Naive thymus-derived CD4-positive, alpha-beta T cell (primary cell): ENCODE results near the gene PRR16. TPM values are rescaled to one million over a fixed set of nuclear protein-coding genes. Genes with fewer than 3 reads are reported as not detected.

Experiments
- ATAC-seq: fragments of 150-1000 bp; cut with Tn5 transposase; 2 replicates; pipeline ENCODE4 v1.10.0; 2021; ENCODE audit warnings: mild to moderate bottlenecking, moderate library complexity
- CTCF ChIA-PET: fragments of 350-600 bp; sonication (Branson Sonifier 250); formaldehyde crosslinking; loops from one replicate; lab custom pipeline; 2021; ENCODE audit warnings: antibody characterized with exemption; lab: Charles Lee
- POLR2A ChIA-PET: fragments of 350-600 bp; sonication (Branson Sonifier 250); formaldehyde crosslinking; loops from one replicate; lab custom pipeline; 2021; ENCODE audit warnings: antibody characterized with exemption, inconsistent platforms; lab: Charles Lee
- DNase-seq, 9 donors: peaks; one replicate each; pipeline versions ENCODE4 v3.0.0 to v3.0.0-alpha.2; 2020 to 2022; ENCODE audit warnings: mixed read lengths in 1 of 9
- H3K27ac ChIP-seq: one replicate; pipeline ENCODE4 v1.7.0; 2013; ENCODE audit warnings: mild to moderate bottlenecking, low read depth, low read length, moderate library complexity
- H3K27me3 ChIP-seq, 2 donors: one replicate each; pipeline ENCODE4 v1.7.0; 2013; ENCODE audit warnings: low read length in 2 of 2, mild to moderate bottlenecking in 2 of 2, moderate library complexity in 2 of 2; ENCODE audit not compliant: control insufficient read depth in 2 of 2, insufficient read depth in 2 of 2
- H3K36me3 ChIP-seq, 3 experiments: 1 replicate in 2 of 3; 2 replicates in 1 of 3; pipeline ENCODE4 v1.7.0; 2013; ENCODE audit warnings: low read length in 3 of 3, mild to moderate bottlenecking in 3 of 3, moderate library complexity in 1 of 3; ENCODE audit not compliant: insufficient read depth in 3 of 3, control insufficient read depth in 2 of 3
- H3K4me1 ChIP-seq, 2 donors: one replicate each; pipeline ENCODE4 v1.7.0; 2013; ENCODE audit warnings: low read length in 2 of 2, mild to moderate bottlenecking in 2 of 2, moderate library complexity in 1 of 2; ENCODE audit not compliant: control insufficient read depth in 2 of 2, insufficient read depth in 2 of 2
- H3K4me3 ChIP-seq: 2 replicates; pipeline ENCODE4 v1.7.0; 2013; ENCODE audit warnings: mild to moderate bottlenecking, low read length
- H3K9me3 ChIP-seq, 3 experiments: 1 replicate in 2 of 3; 2 replicates in 1 of 3; pipeline ENCODE4 v1.7.0; 2013; ENCODE audit warnings: low read length in 3 of 3; ENCODE audit not compliant: control insufficient read depth in 2 of 3
- H3K27ac Mint-ChIP-seq, 9 donors: one replicate each; pipeline ENCODE4 v1.8.0; 2020 to 2022; ENCODE audit warnings: mixed read lengths in 9 of 9, mild to moderate bottlenecking in 8 of 9, moderate library complexity in 5 of 9, inconsistent platforms in 2 of 9
- H3K27me3 Mint-ChIP-seq, 5 donors: one replicate each; pipeline ENCODE4 v1.8.0; 2021 to 2022; ENCODE audit warnings: mixed read lengths in 5 of 5, mild to moderate bottlenecking in 1 of 5
- H3K36me3 Mint-ChIP-seq, 5 donors: one replicate each; pipeline ENCODE4 v1.8.0; 2020 to 2022; ENCODE audit warnings: mixed read lengths in 5 of 5, mild to moderate bottlenecking in 3 of 5, inconsistent platforms in 1 of 5
- H3K4me1 Mint-ChIP-seq, 7 donors: one replicate each; pipeline ENCODE4 v1.8.0; 2020 to 2022; ENCODE audit warnings: mixed read lengths in 7 of 7, mild to moderate bottlenecking in 3 of 7, inconsistent platforms in 1 of 7
- H3K4me3 Mint-ChIP-seq, 10 donors: one replicate each; pipeline ENCODE4 v1.8.0; 2020 to 2022; ENCODE audit warnings: mild to moderate bottlenecking in 10 of 10, mixed read lengths in 10 of 10, moderate library complexity in 6 of 10, inconsistent platforms in 2 of 10
- H3K9me3 Mint-ChIP-seq, 11 donors: one replicate each; pipeline ENCODE4 v1.8.0; 2020 to 2022; ENCODE audit warnings: mixed read lengths in 11 of 11, mild to moderate bottlenecking in 4 of 11, inconsistent platforms in 1 of 11, moderate library complexity in 1 of 11
- intact Hi-C, 2 donors: fragments of 100-400 bp; cut with micrococcal nuclease; formaldehyde crosslinking; loops; one replicate each; pipeline ENCODE4 v1.15.1; 2023
- polyA plus RNA-seq, 2 donors: library from polyadenylated mRNA; unstranded; fragments of 300-500 nt; fragmentation: Illumina TruSeq; gene quantifications; one replicate each; pipeline ENCODE4 v1.2.3, GENCODE V29; 2021
- total RNA-seq, 6 experiments: library from RNA in 5 of 6; stranded (reverse) in 5 of 6; gene quantifications; 1 replicate in 5 of 6; 2 replicates in 1 of 6; pipeline ENCODE4 v1.2.3 and lab custom pipeline; 2021 to 2026

The PRR16 gene
- total and polyA plus RNA-seq, 7 experiments from 2014 or later = not detected

DNA sequence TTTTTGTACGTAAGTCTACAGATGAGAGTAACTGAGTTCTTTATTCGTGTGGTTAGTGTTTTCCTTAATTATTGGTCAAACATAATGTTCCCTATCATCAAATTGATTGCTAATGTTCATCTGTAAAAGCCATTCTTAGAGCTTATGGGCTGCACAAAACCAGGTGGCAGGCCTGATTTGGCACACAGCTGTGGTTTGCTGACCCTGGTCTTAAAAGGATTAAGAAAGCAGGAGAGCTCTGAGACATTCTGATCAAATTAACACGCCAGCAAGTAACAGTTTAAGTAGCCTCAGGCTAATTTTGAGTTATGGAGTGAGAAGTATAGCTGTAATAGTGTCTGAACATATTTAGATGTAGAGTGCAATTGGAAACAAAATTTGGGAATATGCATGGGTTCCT, 63.2 kb downstream of the PRR16 start:
- ATAC-seq (no peak), DNase-seq (no peak)
- CTCF ChIA-PET = no interaction called here
- intact Hi-C loops = no loop called here
- H3K27me3 Mint-ChIP-seq = no peaks in the 10 kb centered on the region
- no peak overlapping the region for H3K4me3 ChIP-seq
- no peaks in the 10 kb centered on the region for H3K36me3 ChIP-seq
- no peak overlapping the region for H3K27ac ChIP-seq
- H3K36me3 Mint-ChIP-seq = no peaks in the 10 kb centered on the region
- H3K9me3 Mint-ChIP-seq = peaks cover 0 to 6% (median 0%) of the 10 kb centered on the region in 11 donors
- POLR2A ChIA-PET = no interaction called here
- no peaks in the 10 kb centered on the region for H3K4me1 ChIP-seq
- H3K4me3 Mint-ChIP-seq = no peak overlapping the region
- no peaks in the 10 kb centered on the region for H3K27me3 ChIP-seq
- no peaks in the 10 kb centered on the region for H3K9me3 ChIP-seq
- H3K27ac Mint-ChIP-seq = no peak overlapping the region
- no peaks in the 10 kb centered on the region for H3K4me1 Mint-ChIP-seq

DNA sequence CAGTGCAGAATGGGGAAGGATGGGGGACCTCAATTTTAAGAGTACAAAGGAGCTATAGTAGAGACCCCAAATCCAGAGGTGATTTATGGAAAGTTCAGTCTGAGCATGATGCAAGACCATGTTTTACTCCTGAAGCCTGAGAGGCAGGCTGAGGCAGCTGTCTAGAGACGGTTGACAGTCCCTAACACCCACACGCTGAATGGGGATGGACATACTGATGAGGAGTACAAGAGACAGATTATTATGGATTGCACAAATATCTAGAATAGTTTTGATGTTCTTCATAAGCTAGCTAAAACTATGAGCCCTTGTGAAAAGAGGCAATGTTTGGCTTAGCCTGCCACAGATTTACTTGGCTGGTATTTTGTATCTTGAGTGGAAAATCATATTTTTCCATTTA, 64.5 kb downstream of the PRR16 start:
- intact Hi-C loops = no loop called here
- CTCF ChIA-PET = no interaction called here
- DNase-seq (no peak), ATAC-seq (no peak)
- no peaks in the 10 kb centered on the region for H3K27me3 ChIP-seq
- Mint-ChIP-seq H3K4me3 (no peak overlapping the region), H3K27ac (no peak overlapping the region), H3K9me3 (peaks cover 0 to 6% (median 0%) of the 10 kb centered on the region in 11 donors), H3K36me3 (no peaks in the 10 kb centered on the region), H3K4me1 (no peaks in the 10 kb centered on the region), H3K27me3 (no peaks in the 10 kb centered on the region)
- H3K36me3 ChIP-seq = no peaks in the 10 kb centered on the region
- H3K9me3 ChIP-seq = no peaks in the 10 kb centered on the region
- no peak overlapping the region for H3K4me3 ChIP-seq
- no peak overlapping the region for H3K27ac ChIP-seq
- POLR2A ChIA-PET = no interaction called here
- H3K4me1 ChIP-seq = no peaks in the 10 kb centered on the region

DNA sequence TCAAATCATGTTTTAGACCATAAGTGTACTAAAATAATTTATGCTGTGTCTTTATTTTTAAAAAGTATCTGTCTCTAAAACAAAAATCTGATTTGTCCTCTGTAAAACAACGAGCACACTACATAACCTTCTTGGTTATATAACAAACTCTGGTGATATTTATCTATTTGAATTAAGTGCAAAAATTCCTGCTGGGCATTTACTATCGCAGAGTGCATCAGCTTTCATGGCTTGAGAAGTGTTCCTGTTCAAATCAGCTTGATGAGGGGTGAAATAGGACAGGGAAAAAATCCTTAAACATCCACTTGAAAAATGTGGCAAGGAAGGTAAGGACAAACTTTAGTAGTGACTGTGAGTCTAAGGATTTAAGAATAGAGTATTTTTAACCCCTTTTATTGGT, 65.3 kb downstream of the PRR16 start:
- POLR2A ChIA-PET = no interaction called here
- no peaks in the 10 kb centered on the region for H3K4me1 ChIP-seq
- H3K27me3 Mint-ChIP-seq = no peaks in the 10 kb centered on the region
- CTCF ChIA-PET = no interaction called here
- H3K36me3 ChIP-seq = no peaks in the 10 kb centered on the region
- DNase-seq (no peak), ATAC-seq (no peak)
- peaks cover 0 to 6% (median 0%) of the 10 kb centered on the region in 11 donors for H3K9me3 Mint-ChIP-seq
- H3K27ac ChIP-seq = no peak overlapping the region
- H3K27ac Mint-ChIP-seq = no peak overlapping the region
- H3K4me1 Mint-ChIP-seq = no peaks in the 10 kb centered on the region
- H3K36me3 Mint-ChIP-seq = no peaks in the 10 kb centered on the region
- no peaks in the 10 kb centered on the region for H3K27me3 ChIP-seq
- H3K4me3 ChIP-seq = no peak overlapping the region
- no peak overlapping the region for H3K4me3 Mint-ChIP-seq
- no peaks in the 10 kb centered on the region for H3K9me3 ChIP-seq
- intact Hi-C loops = no loop called here

DNA sequence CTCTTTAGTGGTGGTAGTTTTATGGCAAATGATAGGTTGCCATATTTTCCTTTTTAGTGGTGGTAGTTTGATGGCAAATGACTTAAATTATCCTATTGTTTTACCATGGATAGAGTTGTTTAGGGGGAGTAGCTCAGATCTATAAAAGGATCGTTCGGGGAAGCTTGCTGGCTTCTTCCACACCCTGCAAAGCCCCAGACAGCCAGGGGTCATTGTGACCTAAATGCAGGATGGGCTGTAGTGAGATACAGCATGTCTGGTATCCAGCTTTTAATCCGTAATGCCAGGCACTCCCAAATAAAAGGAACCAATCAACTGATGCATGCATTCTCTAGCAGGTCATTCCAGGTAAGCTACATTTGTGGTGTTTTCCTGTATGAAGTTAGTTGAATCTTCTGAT, 67.1 kb downstream of the PRR16 start:
- H3K36me3 Mint-ChIP-seq = no peaks in the 10 kb centered on the region
- no peaks in the 10 kb centered on the region for H3K27me3 Mint-ChIP-seq
- H3K9me3 ChIP-seq = no peaks in the 10 kb centered on the region
- intact Hi-C loops = no loop called here
- no peaks in the 10 kb centered on the region for H3K27me3 ChIP-seq
- no peaks in the 10 kb centered on the region for H3K36me3 ChIP-seq
- no peak overlapping the region for H3K27ac ChIP-seq
- ChIA-PET CTCF (no interaction called here), POLR2A (no interaction called here)
- H3K27ac Mint-ChIP-seq = no peak overlapping the region
- H3K4me1 ChIP-seq = no peaks in the 10 kb centered on the region
- no peak overlapping the region for H3K4me3 Mint-ChIP-seq
- no peaks in the 10 kb centered on the region for H3K4me1 Mint-ChIP-seq
- no peak overlapping the region for H3K4me3 ChIP-seq
- H3K9me3 Mint-ChIP-seq = peaks cover 0 to 6% (median 0%) of the 10 kb centered on the region in 11 donors
- ATAC-seq (no peak), DNase-seq (no peak)

DNA sequence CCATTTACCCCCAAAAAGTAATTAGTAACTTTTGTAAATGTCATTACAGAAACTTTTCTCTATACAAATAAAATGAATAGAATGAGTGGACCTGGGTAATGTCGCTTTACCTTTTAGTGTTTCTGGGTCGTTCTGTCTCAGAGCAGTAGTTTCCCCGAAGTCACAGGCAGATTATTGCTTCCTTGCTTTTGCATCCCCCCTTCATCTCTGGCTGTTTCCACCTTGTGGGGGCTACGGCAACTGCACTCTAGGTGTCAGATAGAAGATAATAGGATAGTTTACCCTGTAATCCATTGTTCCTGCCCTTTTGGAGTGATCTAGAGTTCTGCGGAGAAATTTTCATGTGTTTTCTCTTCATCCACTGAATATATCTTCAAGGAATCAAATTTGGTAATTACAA, 68.7 kb downstream of the PRR16 start:
- no peaks in the 10 kb centered on the region for H3K27me3 Mint-ChIP-seq
- no peak for ATAC-seq

DNA sequence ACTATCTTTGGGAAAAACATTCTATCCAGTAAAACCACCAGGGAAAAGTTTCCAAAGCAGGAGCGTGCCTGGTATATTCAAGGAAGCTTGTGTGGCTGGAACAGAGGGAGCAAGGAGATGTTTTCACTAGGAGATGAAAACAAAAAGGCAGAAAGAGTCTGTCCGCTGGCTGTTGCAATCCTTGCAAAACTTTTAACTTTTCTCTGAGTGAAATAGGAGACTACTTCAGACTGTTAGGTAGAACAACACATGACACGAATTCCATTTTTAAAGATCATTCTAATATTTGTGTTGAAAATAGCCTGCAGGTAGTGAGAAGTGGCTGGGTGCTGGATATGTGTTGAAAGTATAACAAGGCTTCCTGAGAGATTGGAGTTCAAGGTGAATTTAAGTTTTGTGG, 69.5 kb downstream of the PRR16 start:
- CTCF ChIA-PET = no interaction called here
- no peak overlapping the region for H3K4me3 ChIP-seq
- Mint-ChIP-seq H3K9me3 (peaks cover 0 to 4% (median 0%) of the 10 kb centered on the region in 11 donors), H3K4me3 (no peak overlapping the region), H3K4me1 (no peaks in the 10 kb centered on the region), H3K36me3 (no peaks in the 10 kb centered on the region), H3K27me3 (no peaks in the 10 kb centered on the region), H3K27ac (no peak overlapping the region)
- no peaks in the 10 kb centered on the region for H3K36me3 ChIP-seq
- no peak overlapping the region for H3K27ac ChIP-seq
- POLR2A ChIA-PET = no interaction called here
- DNase-seq (no peak), ATAC-seq (no peak)
- intact Hi-C loops = no loop called here
- H3K27me3 ChIP-seq = no peaks in the 10 kb centered on the region
- no peaks in the 10 kb centered on the region for H3K4me1 ChIP-seq
- H3K9me3 ChIP-seq = no peaks in the 10 kb centered on the region

More for the DNA sequence above, 68.7 kb downstream of the PRR16 start:
- Histone ChIP-seq H3K9me3 (no peaks in the 10 kb centered on the region), H3K4me3 (no peak overlapping the region), H3K27me3 (no peaks in the 10 kb centered on the region), H3K4me1 (no peaks in the 10 kb centered on the region), H3K27ac (no peak overlapping the region), H3K36me3 (no peaks in the 10 kb centered on the region)
- H3K36me3 Mint-ChIP-seq = no peaks in the 10 kb centered on the region
- no peak overlapping the region for H3K27ac Mint-ChIP-seq
- no peak overlapping the region for H3K4me3 Mint-ChIP-seq
- no peak for DNase-seq
- intact Hi-C loops = no loop called here
- ChIA-PET POLR2A (no interaction called here), CTCF (no interaction called here)
- H3K4me1 Mint-ChIP-seq = no peaks in the 10 kb centered on the region
- H3K9me3 Mint-ChIP-seq = peaks cover 0 to 6% (median 0%) of the 10 kb centered on the region in 11 donors

DNA sequence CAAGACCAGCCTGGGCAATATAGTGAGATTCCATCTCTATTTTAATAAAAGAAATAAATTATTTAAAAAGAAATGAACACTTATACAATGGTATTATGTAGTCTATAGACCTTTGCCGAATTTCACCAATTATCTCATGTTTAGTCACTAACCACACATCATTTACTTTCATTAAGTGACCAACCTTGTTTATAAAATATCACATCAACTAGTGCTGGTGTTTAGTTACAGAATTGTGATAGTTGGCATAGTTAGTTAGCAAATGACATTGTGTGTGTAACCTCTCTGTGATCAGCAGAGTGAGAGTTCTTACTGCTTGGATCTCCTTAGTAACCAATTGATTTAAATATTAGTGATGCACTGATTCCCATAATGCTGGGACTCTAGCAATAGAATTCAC, 71.8 kb downstream of the PRR16 start:
- H3K9me3 ChIP-seq = no peaks in the 10 kb centered on the region
- intact Hi-C loops = no loop called here
- Mint-ChIP-seq H3K36me3 (no peaks in the 10 kb centered on the region), H3K9me3 (peaks cover 0 to 4% (median 3%) of the 10 kb centered on the region in 11 donors), H3K27ac (no peak overlapping the region), H3K4me3 (no peak overlapping the region), H3K27me3 (no peaks in the 10 kb centered on the region), H3K4me1 (no peaks in the 10 kb centered on the region)
- H3K36me3 ChIP-seq = no peaks in the 10 kb centered on the region
- ATAC-seq (no peak), DNase-seq (no peak)
- CTCF ChIA-PET = no interaction called here
- no peak overlapping the region for H3K27ac ChIP-seq
- no peaks in the 10 kb centered on the region for H3K27me3 ChIP-seq
- no peak overlapping the region for H3K4me3 ChIP-seq
- POLR2A ChIA-PET = no interaction called here
- H3K4me1 ChIP-seq = no peaks in the 10 kb centered on the region
